HG03175 (cell line): ENCODE measurements around the gene NTM.
A peak's percentile ranks its signal among the peaks of the same experiment; 100 is the strongest.

Source experiments
- ATAC-seq: cut with Tn5 transposase; IDR thresholded peaks from one replicate; pipeline ENCODE4 v1.9.1; 2021; ENCODE audit warnings: mild to moderate bottlenecking, moderate library complexity; ENCODE audit not compliant: unreplicated experiment

The NTM gene

GRCh38 chr11:131632971-131633370 lies 262.6 kb downstream of the NTM start:
- ATAC-seq: no peak

DNA sequence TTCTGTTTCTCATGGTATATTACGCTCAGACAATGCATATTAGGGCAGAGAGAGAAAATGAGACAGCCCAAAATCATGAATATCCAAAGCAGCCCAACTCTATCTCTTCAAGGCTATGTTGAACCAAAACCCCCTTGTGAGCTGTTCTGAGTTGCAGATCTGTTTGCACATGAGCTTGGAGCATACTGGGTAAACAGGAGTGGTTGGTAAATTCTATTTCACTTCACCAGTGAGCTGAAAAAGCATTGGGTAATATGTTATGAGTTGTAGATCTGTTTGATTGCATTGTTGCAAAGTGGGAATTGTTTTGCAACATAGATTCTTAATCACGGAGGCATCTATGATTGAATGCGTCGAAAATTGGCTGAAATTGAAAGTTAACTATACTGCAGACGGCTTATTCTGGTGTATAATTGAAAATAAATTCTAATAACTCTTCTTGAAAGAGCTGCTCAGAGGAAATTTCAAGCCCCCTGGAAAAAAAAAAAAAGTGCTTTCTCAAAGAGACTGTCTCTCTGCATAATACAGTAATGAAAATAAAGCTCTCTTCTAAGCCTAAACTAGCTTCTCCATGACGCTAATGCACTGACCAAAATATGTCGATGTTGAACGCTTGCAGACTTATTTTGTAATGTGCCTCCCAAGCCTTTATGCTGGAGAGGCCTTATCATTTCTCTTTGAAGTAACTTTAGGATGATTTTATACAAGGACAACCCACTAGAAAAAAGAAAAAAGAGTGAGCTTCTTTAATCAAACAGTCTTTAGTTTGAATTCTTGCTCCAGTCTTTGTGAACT lies 263.7 kb downstream of the NTM start:
- ATAC-seq: no peak

DNA sequence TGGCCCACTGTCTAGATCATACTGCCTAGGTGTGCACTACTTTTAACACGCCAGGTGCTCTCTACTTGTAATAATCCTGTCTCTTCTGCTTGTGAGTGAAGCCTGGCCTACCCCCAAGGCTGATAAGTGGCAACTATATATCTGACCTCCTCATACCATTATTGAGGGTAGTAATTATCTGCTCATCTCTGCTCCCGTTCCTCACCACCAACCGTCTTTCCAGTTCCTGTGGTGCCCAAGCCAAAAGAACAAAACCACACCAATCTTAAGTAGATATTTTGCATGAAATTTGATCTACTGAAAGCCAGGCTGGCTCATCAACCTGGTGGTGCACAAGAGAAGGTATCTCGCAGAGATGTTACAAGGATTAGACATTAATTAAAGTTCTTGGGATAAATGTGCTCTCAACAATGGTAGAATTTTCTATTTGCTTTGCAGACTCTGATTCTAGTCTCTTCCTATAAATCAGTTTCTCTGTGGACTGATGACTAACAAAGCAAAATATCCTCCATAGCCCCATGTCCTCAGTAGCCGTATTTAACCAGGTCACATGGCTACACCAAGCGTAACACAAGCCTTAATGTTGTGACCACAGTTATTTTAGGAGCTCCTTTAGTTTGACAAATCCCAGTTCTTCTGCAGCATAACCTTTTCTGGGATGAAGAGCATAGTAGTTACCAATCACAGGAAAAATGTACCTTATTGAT lies 267.2 kb downstream of the NTM start:
- no peak for ATAC-seq

DNA sequence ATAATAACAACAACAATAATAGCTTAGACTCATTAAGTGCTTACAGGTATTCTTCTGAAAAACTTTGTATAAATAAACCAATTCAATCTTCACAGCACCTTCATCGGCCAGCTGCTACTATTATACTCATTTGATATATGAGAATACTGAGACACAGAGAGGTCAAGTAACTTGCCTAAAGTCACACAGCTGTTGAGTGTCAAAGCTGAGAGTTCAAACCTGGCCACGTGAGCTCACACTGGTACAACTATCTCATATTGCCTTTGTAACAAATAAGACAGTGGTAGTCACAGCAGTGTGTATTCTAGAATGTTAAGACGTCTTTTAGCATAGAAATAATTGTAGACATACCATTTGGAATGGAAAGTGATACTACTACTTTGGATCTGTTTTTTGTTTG lies 268.5 kb downstream of the NTM start:
- ATAC-seq: no peak

DNA sequence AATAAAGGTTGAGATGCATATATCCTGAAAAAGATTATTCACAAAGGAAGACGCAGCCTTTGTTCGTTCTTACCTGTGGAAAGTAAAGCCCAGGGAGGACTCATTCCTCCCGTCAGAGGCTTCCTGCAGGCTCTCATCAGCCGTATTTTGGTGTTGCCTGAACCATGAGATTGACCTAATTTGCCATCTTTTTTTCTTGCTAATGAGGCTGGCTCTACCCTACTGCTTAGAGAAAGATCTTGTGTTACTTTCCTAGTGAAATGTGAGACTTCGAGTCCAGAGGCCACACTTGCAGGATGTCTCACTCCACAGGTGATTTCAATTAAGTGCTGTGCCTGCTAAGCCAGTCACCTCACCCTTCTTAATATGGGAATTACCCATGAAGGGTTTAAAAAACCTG lies 269.9 kb downstream of the NTM start:
- no peak for ATAC-seq

GRCh38 chr11:131642756-131643531 lies 272.5 kb downstream of the NTM start:
- ATAC-seq: no peak

- ATAC-seq: no peak
Observed at GRCh38 chr11:131644204-131644795, 273.9 kb downstream of the NTM start.

DNA sequence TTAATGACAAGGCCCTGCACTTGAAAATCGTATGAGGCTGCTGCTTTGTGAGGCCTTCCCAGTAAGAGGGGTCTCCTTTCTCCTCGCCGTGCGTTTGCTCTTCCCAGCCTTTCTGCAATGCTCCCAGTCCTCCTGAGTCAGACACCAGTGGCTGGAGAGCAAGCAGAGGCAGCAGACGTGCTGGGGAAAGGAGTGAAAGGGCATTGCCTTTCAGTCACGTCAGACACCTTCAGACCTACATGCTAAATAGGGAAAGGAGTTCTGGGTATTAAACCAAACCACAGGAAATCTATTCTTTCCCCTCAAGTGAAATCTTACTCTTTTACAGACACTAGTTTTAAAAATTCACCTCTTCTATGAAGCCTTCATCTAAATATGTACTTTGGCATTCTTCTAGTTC lies 274.8 kb downstream of the NTM start:
- ATAC-seq: no peak

- ATAC-seq: no peak
Observed at GRCh38 chr11:131649856-131650255, 279.4 kb downstream of the NTM start.

- ATAC-seq: no peak
Observed at GRCh38 chr11:131652231-131652630, 281.8 kb downstream of the NTM start.

DNA sequence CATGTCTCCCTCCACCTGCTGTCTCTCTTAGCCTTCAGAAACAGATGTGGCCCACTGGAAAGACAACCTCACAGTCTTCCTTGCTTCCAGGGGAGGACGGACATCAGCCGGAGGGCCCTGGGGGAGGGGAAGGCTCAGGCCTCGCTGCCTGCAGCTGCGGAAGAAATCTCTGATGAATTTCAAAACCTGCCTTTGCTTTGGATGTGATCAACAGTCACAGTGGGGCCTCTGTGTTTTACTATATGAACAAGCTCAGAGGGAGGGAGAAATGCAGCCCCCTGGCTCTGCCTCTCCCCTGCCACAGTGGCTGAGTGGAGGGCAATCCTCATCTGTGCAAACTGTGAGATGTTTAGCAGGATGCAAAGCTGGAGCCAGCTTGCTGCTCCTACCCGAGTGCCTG lies 282.8 kb downstream of the NTM start:
- ATAC-seq: no peak

- ATAC-seq: no peak
Observed at GRCh38 chr11:131654849-131655248, 284.4 kb downstream of the NTM start.

- ATAC-seq: no peak
Observed at GRCh38 chr11:131656179-131656838, 285.9 kb downstream of the NTM start.

- no peak for ATAC-seq
Observed at GRCh38 chr11:131656839-131657211, 286.4 kb downstream of the NTM start.

GRCh38 chr11:131658414-131658813 lies 288.0 kb downstream of the NTM start:
- ATAC-seq: no peak

DNA sequence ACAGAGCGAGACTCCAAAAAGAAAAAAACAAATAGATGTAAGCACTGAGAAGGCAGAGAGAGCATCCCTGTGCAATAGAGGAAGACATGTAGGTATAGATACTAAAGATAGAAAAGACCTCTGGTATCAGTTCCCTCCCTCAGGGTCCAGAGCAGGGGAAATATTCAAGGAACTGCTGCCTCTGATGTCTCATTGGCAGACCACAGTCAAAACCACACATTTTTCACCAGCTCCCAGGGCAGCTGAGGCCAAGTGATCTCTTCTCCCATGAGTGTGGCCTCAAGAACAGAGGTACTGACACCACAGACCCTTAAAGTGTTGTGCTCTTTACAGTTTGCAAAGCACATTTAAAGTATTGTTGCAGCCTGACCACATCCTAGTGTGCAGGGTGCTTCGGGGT lies 288.5 kb downstream of the NTM start:
- ATAC-seq: peak; percentile 49

- no peak for ATAC-seq
Observed at GRCh38 chr11:131659931-131660330, 289.5 kb downstream of the NTM start.

DNA sequence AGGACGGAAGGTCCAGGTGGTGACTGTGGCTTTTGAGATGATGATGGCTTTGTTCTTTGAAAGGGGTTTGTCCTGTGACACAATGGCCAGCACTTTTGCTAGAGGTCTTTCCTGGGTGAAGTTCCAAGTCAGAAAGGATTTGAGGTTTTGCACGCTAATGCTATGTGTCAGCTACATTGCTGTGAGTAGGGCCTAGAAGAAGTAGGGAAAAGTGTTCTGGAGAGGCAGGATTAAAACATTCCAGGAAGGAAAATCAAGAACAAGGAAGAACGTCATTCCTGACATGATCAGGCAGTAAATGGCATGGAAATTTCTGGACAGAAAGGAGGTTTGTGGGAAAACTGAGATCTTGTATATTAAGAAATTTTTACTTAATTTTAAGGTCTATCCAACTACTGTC lies 290.7 kb downstream of the NTM start:
- ATAC-seq: no peak

DNA sequence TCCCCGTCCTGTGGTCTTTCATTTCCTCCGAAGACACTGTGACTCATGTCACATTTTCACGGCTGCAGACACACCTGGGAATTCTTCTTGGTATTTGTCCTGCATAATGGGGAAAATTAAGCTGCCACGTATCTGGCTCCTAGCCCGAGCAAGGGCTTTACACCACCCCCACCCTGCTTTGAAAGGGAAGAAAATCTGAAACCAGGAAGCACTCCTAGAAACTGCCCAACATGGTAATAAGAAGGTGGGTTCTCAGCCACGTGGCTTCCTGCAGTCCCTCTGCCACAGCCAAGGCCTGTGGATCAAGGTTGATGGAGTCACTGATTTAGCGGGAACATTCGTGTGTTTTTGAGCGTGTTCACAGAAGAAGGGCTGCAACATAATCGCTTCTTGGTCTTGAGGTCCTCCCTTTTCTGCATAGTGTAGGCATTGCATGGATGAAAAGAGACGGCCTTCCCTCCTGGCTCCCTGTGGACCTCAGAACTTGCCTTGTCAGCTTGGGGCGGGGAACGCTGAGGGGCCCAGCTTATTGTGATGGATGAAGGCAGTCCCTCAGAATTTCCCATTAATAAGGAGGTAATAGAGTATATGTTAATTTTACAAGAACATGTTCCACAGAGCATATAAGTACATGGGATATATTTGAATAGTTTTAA lies 292.0 kb downstream of the NTM start:
- no peak for ATAC-seq

DNA sequence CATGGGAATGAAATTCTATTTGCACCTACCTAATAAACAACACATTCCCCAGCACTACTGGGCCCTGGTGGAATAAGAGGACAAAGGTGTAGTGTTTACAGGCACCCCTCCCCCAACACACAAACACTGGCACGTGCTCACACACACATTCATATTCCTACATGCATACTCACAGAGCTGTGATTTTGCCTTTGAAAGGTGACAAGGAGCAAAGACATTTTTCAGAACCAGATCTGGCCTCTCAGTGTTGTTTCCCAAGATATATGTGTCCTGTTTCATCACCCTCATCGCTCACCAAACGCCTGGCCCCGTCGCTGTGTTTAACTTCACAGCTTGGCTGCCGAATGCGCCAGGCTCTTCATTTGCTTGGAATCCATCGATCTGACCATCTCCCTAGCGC lies 292.6 kb downstream of the NTM start:
- ATAC-seq: no peak
